GM21737 (cell line): ENCODE measurements around the gene ANKRD12.
"Not testable (repeated sequence)": the region's sequence is repeated elsewhere in the genome, so short reads cannot be mapped to it uniquely, and the experiment has no call there.

ENCODE experiments used
- ATAC-seq: cut with Tn5 transposase; IDR thresholded peaks from one replicate; pipeline ENCODE4 v1.9.1; 2021; ENCODE audit warnings: mild to moderate bottlenecking, moderate library complexity; ENCODE audit not compliant: unreplicated experiment

ANKRD12 gene

DNA sequence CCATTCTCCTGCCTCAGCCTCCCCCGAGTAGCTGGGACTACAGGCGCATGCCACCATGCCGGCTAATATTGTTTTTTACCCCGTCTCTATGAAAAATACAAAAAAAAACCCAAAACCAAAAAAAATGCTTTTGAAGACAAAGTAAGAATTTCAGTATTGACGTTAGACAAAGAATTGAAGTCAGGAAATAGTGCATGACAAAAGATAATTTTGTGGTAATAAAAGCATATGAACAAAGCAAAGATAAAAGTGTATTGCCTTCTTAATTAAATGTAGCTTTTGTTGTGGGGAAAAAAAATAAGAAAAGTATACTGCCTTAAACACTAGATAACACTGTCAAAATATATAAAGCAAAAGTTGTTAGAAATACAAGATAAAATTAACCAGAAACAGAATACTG, 86.8 kb downstream of the ANKRD12 start:
- ATAC-seq, result no peak

DNA sequence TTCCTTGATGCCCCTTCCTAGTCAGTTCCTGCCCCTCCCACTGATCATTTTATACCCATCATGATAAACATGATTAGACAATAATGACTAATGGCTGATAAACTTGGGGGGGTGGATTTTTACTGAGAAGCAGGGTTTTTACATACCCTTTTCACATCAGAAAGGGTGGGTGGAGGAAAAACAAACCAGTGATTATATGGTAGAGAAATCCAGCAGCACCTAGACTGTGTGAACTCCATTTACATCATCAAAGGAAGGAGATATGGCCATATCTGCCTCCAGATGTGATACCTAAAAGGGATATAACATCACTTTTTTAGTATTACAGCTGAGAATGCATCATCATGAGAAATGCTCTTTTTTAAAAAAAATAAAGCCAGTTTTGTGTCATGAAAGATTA, 89.9 kb downstream of the ANKRD12 start:
- ATAC-seq, result no peak

DNA sequence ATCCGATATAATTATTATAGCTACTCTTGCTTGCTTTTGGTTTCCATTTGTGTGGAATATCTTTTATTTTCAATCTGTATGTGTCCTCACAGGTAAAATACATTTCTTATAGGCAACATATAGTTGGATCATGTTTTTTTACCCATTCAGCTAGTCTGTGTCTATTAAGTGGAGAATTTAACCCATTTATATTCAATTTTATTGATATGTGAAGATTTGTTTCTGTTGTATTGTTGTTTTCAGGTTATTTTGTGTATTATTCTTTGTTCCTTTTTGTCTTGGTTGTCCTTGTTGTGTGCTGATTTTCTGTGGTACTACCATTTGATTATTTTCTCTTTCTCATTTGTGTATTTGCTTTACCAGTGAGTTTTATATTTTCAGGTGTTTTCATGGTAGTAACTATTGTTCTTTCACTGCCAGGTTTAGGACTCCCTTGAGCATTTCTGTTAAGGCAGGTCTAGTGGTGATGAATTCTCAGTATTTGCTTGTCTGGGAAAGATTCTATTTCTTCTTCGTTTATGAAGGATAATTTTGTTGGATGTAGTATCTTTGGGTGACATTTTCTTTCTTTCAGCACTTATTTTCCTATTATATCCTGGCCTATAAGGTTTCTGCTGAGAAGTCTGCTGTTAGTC, 95.4 kb downstream of the ANKRD12 start:
- no peak for ATAC-seq

DNA sequence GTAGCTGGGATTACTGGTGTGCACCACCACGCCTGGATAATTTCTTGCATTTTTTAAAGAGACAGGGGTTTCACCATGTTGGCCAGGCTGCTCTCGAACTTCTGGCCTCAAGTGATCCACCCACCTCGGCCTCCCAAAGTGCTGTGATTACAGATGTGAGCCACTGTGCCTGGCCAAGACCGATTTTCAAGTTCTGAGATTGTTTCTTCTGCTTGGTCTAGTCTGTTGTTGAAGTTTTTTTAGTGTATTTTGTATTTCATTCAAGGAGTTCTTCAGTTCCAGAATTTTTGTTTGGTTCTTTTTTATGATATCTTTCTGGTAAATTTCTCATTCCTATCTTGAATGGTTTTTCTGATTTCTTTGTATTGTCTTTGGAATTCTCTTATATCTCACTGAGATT, 96.4 kb downstream of the ANKRD12 start:
- no peak for ATAC-seq

GRCh38 chr18:9233771-9234440, 97.3 kb downstream of the ANKRD12 start:
- ATAC-seq, result no peak

- no peak for ATAC-seq
These were observed 97.9 kb downstream of the ANKRD12 start for GRCh38 chr18:9234528-9234927.

DNA sequence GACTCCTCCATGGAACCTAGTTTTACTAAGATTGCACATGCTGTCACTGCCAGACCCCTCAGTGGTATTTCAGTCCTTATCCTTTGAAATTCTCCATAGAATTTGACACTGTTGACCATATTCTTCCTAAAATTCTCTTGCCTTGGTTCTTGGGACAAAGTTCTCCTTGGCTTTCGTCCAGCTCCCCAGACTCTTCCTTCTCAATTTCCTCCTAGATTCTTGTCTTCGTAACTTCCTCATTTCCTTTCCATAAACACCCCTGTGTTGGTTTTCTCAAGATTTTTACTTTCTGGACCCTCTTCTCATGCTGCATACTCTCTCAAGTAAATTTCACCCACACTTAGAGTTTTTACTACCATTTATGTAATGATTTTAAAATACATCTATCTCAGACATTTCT, 101.4 kb downstream of the ANKRD12 start:
- no peak for ATAC-seq

GRCh38 chr18:9239720-9240119, 103.1 kb downstream of the ANKRD12 start:
- ATAC-seq, result no peak

- no peak for ATAC-seq
These were observed 103.7 kb downstream of the ANKRD12 start for GRCh38 chr18:9240270-9240669.

GRCh38 chr18:9243029-9243428, 106.4 kb downstream of the ANKRD12 start:
- ATAC-seq, result no peak

DNA sequence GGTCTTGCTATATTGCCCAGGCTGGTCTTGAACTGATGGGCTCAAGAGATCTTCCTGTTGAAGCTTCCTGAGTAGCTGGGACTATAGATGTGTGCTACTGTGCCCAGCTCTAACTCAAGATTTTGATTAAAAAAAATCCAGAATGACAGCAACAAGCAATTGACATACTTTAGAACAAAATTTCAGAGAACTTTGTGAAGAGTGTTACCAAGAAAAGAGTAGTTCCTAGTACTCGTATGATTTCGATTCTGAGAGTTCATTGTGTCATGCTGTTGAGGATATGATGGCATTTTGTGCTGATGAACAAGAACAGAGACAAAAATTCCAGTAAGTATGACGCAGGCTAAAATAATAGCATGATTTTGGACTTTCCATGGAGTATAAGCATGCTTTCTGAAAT, 107.8 kb downstream of the ANKRD12 start:
- ATAC-seq, result no peak

DNA sequence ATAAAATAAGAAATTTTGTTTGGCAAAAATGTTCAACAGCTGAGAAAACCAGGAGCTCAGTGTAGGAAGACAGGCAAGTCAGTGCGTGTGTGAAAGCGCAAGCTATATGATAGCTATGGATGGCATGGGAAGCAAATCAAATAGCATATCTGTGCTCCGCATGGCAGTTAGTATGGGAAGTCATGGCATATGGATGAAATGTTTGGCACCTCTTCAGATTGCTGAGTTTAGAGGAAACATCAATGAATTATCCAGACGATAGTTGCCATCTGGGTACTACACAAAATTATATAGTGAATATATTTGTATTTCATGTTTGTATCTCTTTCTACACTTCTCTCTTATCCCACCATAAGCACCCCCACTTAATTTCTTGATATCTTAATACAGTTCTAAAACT, 112.1 kb downstream of the ANKRD12 start:
- ATAC-seq, result no peak

- no peak for ATAC-seq
These were observed 112.7 kb downstream of the ANKRD12 start for GRCh38 chr18:9249254-9249653.

GRCh38 chr18:9259173-9259572, 122.6 kb downstream of the ANKRD12 start:
- ATAC-seq, result no peak

GRCh38 chr18:9260388-9261380, 124.1 kb downstream of the ANKRD12 start:
- no peak for ATAC-seq

DNA sequence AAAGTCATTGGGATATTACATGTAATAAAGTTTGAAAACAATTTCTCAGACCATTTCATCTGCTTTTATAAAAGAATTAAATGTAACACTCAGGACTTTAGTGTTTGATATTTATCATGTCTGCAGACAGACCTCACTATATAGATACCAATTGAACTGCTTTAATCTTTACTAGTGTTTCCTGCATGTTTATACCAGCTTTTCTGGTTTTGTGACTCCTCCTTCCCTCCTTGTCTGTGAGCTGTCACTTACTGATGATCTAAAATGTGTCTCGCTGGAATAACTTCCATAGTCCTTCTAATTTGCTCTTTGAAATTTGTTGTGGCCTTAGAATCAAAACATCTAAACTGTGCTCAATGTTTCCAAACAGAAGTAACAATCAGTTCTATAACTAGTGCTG, 126.7 kb downstream of the ANKRD12 start:
- no peak for ATAC-seq

DNA sequence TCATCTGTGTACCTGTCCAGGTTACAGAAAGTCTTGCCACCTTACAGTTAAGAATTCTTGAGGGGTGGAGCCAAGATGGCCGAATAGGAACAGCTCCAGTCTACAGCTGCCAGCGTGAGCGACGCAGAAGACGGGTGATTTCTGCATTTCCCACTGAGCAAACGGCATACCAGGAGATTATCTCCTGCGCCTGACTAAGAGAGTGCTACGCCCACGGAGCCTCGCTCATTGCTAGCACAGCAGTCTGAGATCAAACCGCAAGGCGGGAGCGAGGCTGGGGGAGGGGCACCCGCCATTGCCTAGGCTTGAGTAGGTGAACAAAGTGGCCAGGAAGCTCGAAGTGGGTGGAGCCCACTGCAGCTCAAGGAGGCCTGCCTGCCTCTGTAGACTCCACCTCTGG, 128.2 kb downstream of the ANKRD12 start:
- ATAC-seq, result not testable (repeated sequence)

DNA sequence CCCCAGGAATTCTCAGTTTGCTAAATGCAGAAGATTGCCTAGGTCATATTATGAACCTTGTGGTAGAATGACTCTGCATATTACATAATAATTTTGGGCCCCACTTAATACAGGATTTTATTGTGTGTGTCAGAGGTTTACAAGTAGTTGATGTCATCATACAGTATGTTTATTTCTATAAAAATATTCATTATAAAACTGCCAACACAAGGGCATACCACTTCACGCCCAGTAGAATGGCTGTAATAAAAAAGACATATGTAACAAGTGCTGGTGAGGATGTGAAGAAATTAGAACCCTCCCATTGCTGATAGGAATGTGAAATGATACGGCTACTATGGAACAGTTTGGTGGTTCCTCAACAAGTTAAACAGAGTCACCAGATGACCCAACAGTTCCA, 136.6 kb downstream of the ANKRD12 start:
- no peak for ATAC-seq

DNA sequence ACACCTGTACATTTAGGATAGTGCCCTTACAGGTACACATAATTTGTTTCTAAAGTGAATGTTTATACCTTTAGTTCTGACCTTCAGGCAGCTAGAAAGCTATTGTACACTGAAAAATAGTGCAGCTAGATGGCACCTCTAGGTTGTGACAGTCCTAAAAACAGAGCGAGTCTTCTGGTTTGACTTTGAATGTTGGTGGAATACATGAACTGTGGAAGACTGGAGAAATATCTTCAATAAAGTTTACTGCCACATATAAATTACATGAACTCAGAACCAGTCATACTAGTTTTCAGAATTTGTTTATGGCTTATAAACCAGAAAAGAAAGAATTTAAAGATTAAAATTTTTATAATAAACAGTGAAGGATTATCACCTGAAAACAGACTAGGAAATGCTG, 139.3 kb downstream of the ANKRD12 start:
- no peak for ATAC-seq

DNA sequence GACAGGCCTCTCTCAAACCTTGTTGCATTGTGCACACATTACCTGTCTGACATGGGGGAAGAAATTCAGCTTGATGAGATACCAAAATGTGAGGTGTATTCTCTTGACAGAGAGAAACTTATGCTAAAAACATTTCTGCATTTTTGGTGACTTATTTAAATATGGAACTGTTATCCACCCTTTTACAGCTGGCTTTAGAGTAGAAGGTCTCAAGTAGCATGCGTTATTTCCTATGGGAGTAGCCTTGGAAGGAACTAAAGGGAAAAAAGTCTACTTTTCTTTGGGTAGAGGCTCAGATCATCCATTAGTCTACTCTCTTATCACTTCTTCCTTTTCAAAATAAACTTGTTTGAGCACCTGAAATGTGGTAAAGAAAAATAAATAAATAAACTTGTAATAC, 141.4 kb downstream of the ANKRD12 start:
- no peak for ATAC-seq

DNA sequence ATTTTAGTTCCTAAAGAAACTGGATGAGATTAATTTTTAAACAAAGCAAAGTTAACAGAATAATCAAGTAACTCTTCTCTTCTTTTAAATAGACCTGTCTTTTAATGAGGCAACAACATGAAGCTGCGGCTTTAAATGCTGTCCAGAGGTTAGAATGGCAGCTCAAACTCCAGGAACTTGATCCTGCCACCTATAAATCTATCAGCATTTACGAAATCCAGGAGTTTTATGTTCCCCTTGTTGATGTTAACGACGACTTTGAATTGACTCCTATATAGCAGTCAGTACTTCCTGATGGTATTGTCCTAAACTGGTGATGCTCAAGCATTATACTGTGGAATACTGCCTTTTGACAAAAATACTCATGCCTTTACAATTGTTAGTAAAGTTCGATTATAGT, 144.3 kb downstream of the ANKRD12 start:
- no peak for ATAC-seq

DNA sequence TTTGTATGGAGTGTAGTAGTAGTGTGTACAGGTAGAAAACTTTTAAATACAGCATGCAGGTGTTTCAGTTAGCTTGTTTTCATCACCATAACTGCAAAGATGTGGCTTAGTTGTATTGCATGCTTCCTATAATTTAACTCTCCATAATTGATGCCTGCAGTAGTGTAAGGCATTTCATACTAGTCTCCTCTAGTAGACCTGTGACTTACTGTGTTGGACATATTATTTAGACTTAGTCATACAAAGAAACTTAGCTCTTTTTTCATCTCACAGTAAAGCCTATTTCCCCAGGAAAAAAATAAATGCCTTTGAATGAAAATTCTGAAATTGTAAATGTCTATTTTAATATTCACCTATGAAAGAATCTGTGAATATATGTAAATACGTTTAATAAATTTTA, 145.2 kb downstream of the ANKRD12 start:
- ATAC-seq, result no peak
